Nucleus accumbens (tissue), 56 donors: ENCODE results near the gene CX3CR1.
A peak's percentile ranks its signal among the peaks of the same experiment; 100 is the strongest.
"Not testable (repeated sequence)": the region's sequence is repeated elsewhere in the genome, so short reads cannot be mapped to it uniquely, and the experiment has no call there.

ENCODE experiments used
- DNase-seq, 56 donors: peaks; one replicate each; lab custom pipeline; 2025; lab: John Stamatoyannopoulos, UW

Gene CX3CR1

GRCh38 chr3:39228496-39228895, 51.3 kb downstream of the CX3CR1 start:
- DNase-seq, result no peak

GRCh38 chr3:39227596-39227995, 52.2 kb downstream of the CX3CR1 start:
- not testable (repeated sequence) for DNase-seq

- no peak for DNase-seq
Observed at GRCh38 chr3:39226106-39226741, 53.6 kb downstream of the CX3CR1 start.

- DNase-seq, result no peak
Observed at GRCh38 chr3:39224288-39224687, 55.5 kb downstream of the CX3CR1 start.

- no peak for DNase-seq
Observed at GRCh38 chr3:39222939-39223338, 56.9 kb downstream of the CX3CR1 start.

DNA sequence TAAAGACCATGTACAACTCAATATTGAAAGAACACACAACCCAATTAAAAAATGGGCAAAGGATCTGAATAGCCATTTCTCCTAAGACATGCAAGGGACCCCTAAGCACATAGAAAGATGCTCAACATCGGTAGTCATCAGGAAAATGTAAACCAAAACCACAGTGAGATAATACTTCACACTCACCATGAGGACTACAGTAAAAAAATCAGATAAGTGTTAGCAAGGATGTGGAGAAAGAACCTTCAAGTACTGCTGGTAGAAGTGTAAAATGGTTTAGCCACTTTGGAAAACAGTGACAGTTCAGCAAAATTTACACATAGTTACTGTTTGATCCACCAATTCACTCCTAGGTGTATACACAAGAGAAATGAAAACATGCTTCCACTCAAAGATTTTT, 57.4 kb downstream of the CX3CR1 start:
- DNase-seq, result no peak

DNA sequence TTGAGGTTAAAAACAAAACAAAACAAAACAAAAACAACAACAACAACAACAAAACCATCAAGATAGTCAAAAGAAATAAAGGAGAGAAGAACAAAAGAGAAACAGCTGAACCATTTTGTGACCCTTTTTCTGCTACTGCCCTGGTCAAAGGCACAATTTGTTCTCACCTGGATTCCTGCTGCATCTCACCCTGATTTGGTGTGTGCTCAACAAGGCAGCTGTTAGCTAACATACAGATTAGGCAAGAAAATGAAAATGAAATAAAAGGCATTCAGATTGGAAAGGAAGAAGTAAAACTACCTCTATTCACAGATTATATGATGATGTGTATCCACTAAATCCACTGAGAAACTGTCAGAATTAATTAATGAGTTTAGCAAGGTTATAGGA, 58.7 kb downstream of the CX3CR1 start:
- no peak for DNase-seq

- DNase-seq, result peak in 11 of 56 donors; percentile 2 to 43 (median 13)
Observed at GRCh38 chr3:39220407-39221140, 59.3 kb downstream of the CX3CR1 start.

- DNase-seq, result no peak
Observed at GRCh38 chr3:39219702-39220101, 60.1 kb downstream of the CX3CR1 start.

- DNase-seq, result no peak
Observed at GRCh38 chr3:39216176-39216790, 63.6 kb downstream of the CX3CR1 start.

DNA sequence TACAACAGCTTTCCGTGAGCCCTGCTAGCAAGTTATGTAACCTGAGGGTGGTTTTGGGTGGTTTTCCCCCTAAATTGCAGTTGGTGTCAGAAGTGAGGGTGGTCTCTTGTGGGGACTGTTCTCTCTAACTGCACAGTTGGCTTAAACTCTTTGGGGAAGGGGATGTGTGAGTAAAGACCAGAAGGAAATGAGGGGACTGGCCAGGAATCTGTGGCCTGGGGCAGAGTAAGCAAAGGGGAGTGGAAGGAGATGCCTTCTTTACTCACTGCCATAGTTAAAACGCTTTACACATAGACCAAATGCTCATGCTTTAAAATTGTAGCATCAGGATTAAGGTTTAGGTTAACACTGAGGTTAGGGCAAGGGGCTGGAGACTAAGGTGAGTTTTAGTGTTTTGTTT, 66.2 kb downstream of the CX3CR1 start:
- DNase-seq, result no peak
